GM18505 (cell line): ENCODE data around the gene SOX21.

Experiments used
- ATAC-seq: cut with Tn5 transposase; IDR thresholded peaks from one replicate; pipeline ENCODE4 v1.9.1; 2021; ENCODE audit not compliant: unreplicated experiment
- POLR2A ChIP-seq: IDR thresholded peaks from 4 replicates; pipeline ENCODE4 v1.6.1; 2011; ENCODE audit warnings: borderline replicate concordance; ENCODE audit not compliant: insufficient read depth, insufficient read length; ENCODE audit errors: extremely low read depth

The SOX21 gene

DNA sequence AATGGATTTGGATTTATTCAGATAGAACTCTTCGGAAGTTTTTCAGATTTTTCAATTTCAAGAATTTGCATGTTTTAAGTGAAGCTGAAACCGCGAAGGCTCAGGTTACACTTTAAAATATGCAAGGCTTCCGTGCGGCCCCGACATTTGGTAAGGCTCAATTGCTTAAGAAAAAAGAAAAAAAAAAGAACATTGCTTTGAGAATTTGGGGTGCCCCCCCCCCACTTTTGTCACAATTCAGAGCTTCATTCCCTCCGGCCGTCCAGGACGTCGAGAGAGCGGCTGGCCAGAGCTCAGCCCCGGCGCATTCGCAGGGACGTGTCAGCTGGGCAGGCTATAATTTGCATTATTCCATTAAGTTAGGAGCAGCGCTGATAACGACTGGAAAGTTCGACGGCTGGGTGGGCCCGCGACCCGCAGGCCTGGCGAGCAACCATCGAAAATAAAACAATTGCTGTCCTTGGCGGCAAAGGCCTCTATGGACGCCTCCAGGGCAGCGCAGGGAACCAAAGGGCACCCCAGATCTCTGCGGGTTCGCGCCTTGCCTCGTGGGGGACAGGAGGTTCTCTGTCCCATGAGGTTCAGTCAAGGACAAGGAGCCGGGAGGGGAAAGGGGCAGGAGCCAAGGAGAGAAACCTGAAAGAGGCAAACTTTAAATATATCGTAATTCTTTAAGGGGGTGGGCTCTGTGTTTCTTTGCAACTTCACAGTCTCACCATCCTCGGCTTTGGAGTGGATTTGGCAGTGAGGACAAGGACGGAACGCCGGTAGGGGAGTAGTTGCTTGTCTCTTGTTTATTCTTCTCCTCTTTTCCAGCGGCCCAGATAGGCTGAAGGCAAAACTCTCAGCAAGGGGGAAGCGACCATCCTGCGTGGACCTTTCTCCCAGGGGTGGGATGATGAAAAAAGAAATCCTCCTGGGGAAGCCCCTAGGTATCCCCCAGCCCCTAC lies 7.0 kb downstream of the SOX21 start:
- TF ChIP-seq POLR2A = no peak
- ATAC-seq = no peak

DNA sequence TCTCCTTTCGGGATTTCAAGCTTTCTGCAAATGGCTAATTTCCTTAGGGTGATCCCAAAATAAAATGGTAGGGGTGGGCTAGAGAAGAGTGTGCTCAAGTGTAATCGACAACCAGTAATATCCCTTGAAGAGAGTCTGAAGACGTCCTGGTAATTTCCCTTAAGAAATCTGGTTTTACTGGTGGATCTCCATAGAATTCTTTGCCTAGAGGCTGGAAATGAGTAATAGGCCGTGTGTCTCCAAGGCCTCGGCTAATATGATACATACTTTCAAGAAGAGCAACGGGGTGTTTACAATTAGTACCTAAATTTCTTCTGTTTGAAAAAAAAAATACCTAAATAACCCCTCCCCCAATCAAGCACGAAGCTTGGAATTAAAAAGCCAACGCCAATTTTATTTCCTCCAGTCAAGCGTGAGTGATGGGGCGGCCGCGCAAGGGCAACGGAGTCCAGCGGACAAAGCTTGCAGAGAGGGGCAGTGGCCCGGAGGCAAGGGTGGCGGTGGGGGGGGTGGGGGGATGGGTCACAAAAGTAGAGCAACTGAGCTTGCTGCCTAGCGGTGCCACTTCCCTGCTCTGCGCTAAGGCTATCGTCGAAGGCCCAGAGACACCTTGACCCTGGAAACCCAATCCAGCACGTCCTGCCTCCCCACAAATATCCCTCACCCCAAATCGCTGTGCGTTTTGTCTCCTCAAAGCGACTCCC lies 7.8 kb downstream of the SOX21 start:
- no peak for TF ChIP-seq POLR2A
- no peak for ATAC-seq

DNA sequence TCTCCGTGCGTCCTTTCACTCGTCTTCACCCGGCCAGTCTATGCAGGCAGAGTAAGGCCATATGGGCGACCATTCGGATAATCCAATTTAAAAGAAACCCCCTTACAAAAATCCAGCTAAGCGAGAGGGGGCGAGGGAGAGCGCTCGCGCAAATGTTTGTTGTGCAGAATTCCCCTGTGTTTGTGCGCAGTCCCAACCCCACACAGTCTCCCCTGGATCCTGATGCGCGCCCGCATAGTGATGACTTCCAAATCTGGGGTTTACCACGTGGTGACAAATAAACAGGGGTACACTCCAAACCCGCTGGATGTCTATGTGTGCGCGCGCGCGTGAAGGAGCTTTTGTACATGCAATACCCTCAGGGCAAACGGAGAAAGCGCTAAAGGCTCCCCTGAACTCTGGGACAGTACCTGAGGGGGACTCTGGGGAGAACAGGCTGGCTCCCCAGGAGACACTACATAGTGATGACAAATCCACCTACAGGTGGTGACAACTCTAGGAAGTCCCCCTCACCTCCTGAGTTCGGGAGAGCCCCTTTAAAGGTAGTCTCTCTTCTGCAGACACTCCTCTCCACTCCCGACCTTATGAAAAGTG lies 8.5 kb downstream of the SOX21 start:
- TF ChIP-seq POLR2A = no peak
- ATAC-seq = no peak

DNA sequence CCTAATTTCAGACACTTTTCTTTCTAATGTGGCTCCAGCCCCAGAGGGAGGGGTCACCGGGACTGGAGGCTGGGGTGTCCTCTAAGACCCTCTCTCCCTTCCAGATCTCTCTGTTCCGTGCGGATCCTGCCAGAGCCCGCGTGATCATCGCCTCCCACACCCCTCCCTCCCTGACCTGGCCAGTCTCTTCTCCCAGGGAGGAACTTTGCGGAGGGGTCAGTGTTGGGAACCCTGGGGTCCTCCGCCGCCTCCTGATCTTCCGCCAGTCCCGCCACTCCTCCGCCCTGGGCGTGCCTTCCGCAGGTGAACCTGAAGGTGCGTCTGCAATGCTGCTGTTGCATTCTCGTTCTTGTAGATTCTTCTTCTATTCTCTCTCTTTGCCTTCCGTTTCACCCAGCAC lies 9.1 kb downstream of the SOX21 start:
- no peak for TF ChIP-seq POLR2A
- ATAC-seq = no peak

DNA sequence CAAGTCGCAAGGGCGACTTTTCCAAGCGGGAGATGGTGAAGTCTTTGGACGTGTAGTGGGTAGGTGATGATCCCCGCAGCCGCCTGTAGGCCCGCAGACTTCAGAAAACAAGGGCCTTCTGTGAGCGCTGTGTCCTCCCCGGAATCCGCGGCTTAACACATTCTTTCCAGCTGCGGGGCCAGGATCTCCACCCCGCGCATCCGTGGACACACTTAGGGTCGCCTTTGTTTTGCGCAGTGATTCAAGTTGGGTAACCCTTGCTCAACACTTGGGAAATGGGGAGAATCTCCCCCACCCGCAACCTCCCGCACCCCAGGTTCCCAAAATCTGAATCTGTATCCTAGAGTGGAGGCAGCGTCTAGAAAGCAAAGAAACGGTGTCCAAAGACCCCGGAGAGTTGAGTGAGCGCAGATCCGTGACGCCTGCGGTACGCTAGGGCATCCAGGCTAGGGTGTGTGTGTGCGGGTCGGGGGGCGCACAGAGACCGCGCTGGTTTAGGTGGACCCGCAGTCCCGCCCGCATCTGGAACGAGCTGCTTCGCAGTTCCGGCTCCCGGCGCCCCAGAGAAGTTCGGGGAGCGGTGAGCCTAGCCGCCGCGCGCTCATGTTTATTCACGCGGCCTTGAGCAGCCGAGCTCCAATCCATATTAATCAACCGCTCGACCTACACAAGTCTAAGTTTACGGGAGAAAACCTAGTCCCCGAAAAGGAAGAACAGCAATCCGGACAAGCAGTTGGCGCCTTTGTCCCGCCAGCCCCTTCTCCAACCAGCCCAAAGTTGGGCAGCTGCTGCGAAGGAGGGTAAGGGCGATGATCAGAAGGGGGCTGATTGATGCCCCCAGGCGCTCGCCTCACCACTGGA lies 9.9 kb downstream of the SOX21 start:
- no peak for ATAC-seq
- TF ChIP-seq POLR2A = no peak

DNA sequence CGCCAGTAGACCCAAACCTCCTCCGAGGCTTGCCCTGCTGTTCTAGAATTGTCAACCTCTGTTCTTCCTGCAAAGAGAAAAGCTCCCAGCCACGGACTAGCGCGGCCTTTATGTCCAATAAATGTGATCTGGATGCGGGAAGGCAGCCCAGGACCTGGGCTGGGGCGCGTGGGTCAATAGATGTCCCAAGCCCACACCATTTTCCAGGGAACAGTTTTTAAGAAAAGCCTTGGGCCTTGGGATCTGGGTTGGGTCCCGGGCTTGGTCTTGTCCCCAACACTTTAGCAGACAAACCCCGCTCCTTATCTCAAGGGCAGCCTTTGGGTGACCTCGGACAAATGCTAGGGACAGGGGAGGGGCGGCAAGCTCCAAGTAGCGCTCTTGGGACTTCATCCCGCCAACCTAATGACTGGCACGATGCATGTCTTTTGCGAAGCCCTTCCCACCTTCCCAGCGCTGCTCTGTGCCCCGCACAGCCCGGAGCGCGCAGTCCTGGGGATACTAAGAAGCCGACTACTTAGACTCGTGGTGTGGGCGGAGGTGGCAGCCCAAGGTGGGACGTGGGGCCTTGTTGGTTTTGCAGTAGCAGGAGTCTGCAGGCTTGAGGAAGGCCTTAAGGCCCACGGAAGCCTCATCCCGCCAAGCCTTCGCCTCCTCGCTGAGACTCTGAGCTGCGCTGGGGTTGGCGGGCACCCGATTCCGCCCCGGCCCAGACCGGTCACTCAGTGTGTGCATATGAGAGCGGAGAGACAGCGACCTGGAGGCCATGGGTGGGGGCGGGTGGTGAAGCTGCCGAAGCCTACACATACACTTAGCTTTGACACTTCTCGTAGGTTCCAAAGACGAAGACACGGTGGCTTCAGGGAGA lies 10.8 kb downstream of the SOX21 start:
- no peak for TF ChIP-seq POLR2A
- no peak for ATAC-seq

DNA sequence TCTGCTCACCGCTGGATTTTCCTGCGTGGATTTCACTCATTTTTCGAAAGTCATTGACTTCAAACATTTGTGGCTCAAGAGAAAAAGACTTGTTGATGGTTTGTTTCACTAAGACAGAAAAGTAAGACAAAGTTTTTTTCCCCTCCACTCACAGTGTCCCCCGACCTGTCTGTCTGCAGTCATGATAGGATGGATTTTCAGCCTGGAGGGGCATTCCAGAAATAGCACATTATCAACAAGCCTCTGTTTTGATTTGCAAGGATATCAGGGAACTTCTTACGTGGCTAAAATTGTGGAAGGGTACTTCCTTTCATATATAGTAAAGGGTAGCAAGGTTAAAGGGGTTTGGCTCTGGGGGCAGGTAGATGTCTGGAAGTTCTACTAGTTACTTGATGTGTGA lies 11.8 kb downstream of the SOX21 start:
- no peak for ATAC-seq
- TF ChIP-seq POLR2A = no peak

DNA sequence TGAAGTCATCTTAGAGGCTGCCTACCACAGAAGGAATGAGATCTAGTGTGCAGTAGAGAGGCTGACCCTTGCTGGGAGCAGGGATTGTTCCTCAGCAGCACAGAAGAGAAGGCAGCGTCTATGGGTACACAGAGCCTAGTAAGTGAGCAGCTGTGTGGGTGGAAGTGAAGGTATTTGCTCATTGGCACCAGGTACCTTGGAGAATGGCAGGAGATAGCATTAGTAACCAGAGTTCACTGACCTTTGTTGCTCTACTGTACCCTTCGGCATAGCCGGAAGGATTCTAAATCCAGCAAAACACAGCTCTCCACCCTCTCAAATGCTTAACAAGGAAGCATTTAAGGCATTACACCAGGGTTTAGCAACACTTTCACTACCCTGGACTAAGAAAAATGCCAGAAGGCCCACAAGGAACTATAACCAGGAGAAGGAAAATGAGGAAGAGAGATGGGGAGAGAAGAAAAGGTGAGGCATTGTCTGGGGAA lies 12.3 kb downstream of the SOX21 start:
- TF ChIP-seq POLR2A = no peak
- ATAC-seq = no peak

DNA sequence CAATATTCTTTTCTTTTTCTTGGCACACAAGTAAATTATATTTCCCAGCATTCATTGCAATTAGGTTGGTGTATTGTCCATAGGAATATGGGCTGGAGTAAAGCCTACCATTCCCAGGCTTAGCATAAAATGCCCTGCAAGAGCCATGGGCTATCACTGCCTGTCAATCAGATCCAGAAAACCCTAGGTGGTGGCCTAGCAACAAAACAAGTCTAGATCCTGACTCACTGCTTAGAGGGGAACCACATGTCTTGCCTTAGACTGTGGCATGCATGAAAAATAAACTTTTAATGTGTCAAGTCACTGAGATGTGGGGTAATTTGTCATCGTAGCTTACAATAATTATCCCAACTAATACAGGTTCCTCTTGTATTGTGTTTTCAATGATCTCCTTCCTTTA lies 16.2 kb downstream of the SOX21 start:
- ATAC-seq = no peak
- no peak for TF ChIP-seq POLR2A

DNA sequence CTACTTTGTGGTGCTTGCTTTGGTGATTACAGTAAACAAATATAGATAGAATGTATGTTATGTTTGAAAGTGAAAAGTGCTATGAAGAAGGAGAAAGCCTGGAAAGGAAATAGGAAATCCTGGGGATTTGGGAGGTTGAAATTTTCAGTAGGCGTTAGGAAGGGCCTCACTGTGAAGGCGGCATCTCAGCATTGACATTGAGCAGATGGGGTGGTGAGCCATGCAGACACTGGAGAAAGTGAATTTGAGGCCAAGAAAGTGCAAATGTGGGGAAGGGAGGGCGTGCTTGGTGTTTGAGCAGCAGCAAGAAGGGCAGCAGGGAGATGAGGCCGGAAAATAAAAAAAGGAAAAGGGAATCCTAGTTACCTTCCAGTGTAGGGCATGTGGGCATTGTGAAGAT lies 20.3 kb downstream of the SOX21 start:
- ATAC-seq = no peak
- TF ChIP-seq POLR2A = no peak

DNA sequence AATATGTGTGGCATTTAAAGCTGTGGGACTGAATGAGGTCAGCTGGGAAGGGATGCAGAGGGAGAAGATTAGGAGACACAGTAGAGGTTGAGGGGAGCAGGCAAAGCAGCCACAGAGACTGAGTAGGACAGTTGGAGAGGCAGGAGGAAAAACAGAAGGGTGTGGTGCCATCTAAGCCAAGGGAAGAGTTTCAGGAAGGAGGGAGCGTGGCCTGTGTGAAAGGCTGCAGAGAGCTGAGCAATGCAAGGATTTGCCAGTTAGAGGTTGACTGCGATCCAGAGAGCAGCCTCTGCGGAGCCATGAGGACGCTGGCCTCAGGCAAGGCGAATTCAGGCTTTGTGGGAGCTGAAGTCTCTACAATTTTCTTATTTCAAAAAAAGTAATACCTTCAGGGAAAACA lies 28.9 kb downstream of the SOX21 start:
- TF ChIP-seq POLR2A = no peak
- no peak for ATAC-seq

DNA sequence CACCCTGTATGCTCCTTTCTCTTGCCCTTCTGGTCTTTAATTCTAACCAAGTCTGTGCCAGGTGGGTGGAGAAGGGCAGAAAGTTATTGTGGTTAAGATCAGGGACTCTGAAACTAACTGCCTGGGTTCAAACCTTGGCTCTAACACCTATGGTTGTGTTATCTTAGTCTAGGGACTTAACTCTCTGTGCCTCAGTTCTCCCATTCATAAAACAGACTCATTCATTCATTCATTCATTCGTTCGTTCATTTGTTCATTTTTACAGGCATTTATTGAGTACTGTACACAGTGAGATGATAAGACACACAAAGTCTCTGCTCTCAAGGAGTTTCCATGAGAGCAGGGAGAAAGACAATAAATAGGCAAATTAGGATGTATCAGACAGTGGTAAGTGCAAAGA lies 30.1 kb downstream of the SOX21 start:
- ATAC-seq = no peak
- TF ChIP-seq POLR2A = no peak
